Thyroid gland (tissue), 4 donors: ENCODE measurements around the gene PKIB. TPM values are rescaled to one million over a fixed set of nuclear protein-coding genes. Genes with fewer than 3 reads are reported as not detected.
"Not testable (repeated sequence)": the region's sequence is repeated elsewhere in the genome, so short reads cannot be mapped to it uniquely, and the experiment has no call there.

Experiments used
- DNase-seq, 2 donors: peaks; one replicate each; pipeline ENCODE4 v3.0.0-alpha.2; 2019
- H3K27ac ChIP-seq, 3 donors: fragments of 200-600 bp; sonication (generic); 1 replicate in 2 of 3; 2 replicates in 1 of 3; pipeline ENCODE4 v1.5.1; 2016 to 2019; ENCODE audit warnings: mild to moderate bottlenecking in 1 of 3, moderate library complexity in 1 of 3
- H3K27me3 ChIP-seq: fragments of 200-600 bp; sonication (generic); one replicate; pipeline ENCODE4 v1.5.1; 2019
- H3K36me3 ChIP-seq, 2 donors: fragments of 200-600 bp; sonication (generic); one replicate each; pipeline ENCODE4 v1.5.1; 2016 to 2019
- H3K4me1 ChIP-seq, 2 donors: fragments of 200-600 bp; sonication (generic); one replicate each; pipeline ENCODE4 v1.5.1; 2017 to 2019
- H3K4me3 ChIP-seq, 3 donors: fragments of 200-600 bp; sonication (generic); replicated peaks in 1 of 3; 1 replicate in 2 of 3; 2 replicates in 1 of 3; pipeline ENCODE4 v1.5.1; 2016; ENCODE audit warnings: mild to moderate bottlenecking in 1 of 3
- H3K9me3 ChIP-seq: fragments of 200-600 bp; sonication (generic); one replicate; pipeline ENCODE4 v1.5.1; 2017
- POLR2A ChIP-seq, 2 donors: fragments of 450-650 bp; IDR thresholded peaks; one replicate each; pipeline ENCODE4 v1.6.1; 2017; ENCODE audit warnings: antibody characterized with exemption in 2 of 2, mild to moderate bottlenecking in 2 of 2, moderate library complexity in 1 of 2
- WGBS, 2 donors: methylation state at CpG; one replicate each; pipeline ENCODE4 v1.1.5; 2017; 5-methylcytosine and 5-hydroxymethylcytosine counted together
- intact Hi-C: fragments of 100-400 bp; cut with DNase I; formaldehyde crosslinking; loops from one replicate; pipeline ENCODE4 v1.15.1; 2023
- total RNA-seq, 4 donors: library from RNA; depleted of rRNA; stranded (reverse); fragments of >200 nt; gene quantifications; one replicate each; pipeline ENCODE4 v1.2.3, GENCODE V29; 2016
- TF ChIP-seq, protein P1 (sequence below), 6 experiments: fragments of 200-600 bp in 3 of 6; fragments of 450-650 bp in 3 of 6; sonication (generic) in 3 of 6; IDR thresholded peaks; one replicate each; pipeline ENCODE4 v1.5.1; 2016 to 2019; ENCODE audit warnings: antibody characterized with exemption in 6 of 6, mild to moderate bottlenecking in 2 of 6, inconsistent platforms in 1 of 6, moderate library complexity in 1 of 6

Gene PKIB
- total RNA-seq, 4 donors from 2014 or later, result 0.83 to 3.0 (median 1.5) TPM

DNA sequence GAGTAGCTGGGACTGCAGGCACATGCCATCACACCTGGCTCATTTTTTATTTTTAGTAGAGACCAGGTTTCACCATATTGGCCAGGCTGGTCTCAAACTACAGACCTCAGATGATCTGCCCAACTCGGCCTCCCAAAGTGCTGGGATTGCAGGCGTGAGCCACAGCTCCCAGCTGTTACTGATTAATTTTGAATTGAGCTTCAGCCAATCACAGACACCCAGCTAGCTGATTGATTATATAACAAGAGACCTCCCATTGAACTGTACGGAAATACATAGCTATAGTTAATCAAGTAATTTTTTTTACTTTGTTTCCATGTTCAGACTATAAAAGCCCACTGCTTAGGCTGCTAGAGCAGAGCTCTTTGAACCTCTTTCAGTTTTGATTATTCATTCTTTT lies 31.6 kb downstream of the PKIB start:
- no peaks in the 10 kb centered on the region for H3K9me3 ChIP-seq
- no peaks in the 10 kb centered on the region for H3K36me3 ChIP-seq
- intact Hi-C loops, result no loop called here
- TF ChIP-seq, protein P1, sequence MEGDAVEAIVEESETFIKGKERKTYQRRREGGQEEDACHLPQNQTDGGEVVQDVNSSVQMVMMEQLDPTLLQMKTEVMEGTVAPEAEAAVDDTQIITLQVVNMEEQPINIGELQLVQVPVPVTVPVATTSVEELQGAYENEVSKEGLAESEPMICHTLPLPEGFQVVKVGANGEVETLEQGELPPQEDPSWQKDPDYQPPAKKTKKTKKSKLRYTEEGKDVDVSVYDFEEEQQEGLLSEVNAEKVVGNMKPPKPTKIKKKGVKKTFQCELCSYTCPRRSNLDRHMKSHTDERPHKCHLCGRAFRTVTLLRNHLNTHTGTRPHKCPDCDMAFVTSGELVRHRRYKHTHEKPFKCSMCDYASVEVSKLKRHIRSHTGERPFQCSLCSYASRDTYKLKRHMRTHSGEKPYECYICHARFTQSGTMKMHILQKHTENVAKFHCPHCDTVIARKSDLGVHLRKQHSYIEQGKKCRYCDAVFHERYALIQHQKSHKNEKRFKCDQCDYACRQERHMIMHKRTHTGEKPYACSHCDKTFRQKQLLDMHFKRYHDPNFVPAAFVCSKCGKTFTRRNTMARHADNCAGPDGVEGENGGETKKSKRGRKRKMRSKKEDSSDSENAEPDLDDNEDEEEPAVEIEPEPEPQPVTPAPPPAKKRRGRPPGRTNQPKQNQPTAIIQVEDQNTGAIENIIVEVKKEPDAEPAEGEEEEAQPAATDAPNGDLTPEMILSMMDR (IDR thresholded peaks at IDR 0.05), result no peak
- TF ChIP-seq POLR2A (IDR thresholded peaks at IDR 0.05), result no peak
- H3K4me1 ChIP-seq, result no peaks in the 10 kb centered on the region
- H3K4me3 ChIP-seq, result no peak overlapping the region
- H3K27me3 ChIP-seq, result no peaks in the 10 kb centered on the region
- H3K27ac ChIP-seq, result no peak overlapping the region
- WGBS, 2 donors, result 85 to 90% methylated on average over 3 of the region's 3 CpGs
- DNase-seq, result no peak

DNA sequence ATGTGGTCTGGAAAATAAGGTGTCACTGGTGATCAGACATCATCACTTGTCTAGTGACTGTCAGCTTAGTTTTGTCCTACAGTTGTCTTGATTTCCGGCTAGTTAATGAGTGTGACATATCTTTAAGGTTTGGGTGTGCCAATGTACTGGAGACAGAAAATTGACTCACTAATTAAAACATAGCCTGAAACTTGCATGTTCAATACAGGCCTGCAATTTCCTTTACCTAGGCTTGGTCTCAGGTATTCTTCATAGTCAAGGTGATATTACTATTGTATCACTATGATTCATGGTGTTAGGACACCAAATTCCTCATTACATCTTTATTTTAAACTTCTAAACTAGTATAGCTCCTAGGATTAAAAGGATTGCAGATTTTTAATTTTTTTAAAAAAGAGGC lies 32.4 kb downstream of the PKIB start:
- H3K27me3 ChIP-seq, intact Hi-C loops, H3K36me3 ChIP-seq, DNase-seq, H3K4me1 ChIP-seq, H3K27ac ChIP-seq, H3K4me3 ChIP-seq, H3K9me3 ChIP-seq: not testable (repeated sequence)
- WGBS, 2 donors, result 92 to 96% methylated on average over 1 of the region's 1 CpG

DNA sequence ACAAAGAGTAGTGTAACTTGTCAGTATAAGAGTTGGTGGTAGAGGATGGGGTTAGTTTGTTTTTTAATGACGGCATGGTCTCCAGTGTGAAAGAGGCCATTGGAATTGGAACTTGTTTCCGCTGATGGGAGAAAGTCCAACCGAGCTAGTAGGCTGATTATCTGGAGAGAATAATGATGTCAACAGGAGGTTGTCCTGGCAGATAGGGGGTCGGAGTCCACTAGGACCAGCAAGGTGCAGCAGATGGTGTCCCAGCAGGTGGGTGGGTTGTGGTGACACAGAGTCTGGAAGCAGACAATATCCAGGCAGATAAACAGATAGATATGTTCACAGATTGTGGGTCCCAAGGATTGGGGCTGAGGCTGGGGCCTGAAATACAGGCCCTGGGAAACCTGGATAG lies 35.1 kb downstream of the PKIB start:
- no peak overlapping the region for H3K27ac ChIP-seq
- 77 to 78% methylated on average over 4 of the region's 4 CpGs for WGBS, 2 donors
- DNase-seq, result no peak
- H3K4me3 ChIP-seq, result no peak overlapping the region
- TF ChIP-seq, protein P1 (IDR thresholded peaks at IDR 0.05), result no peak
- no peak for TF ChIP-seq POLR2A (IDR thresholded peaks at IDR 0.05)
- H3K36me3 ChIP-seq, result no peaks in the 10 kb centered on the region
- no peaks in the 10 kb centered on the region for H3K9me3 ChIP-seq
- no peaks in the 10 kb centered on the region for H3K27me3 ChIP-seq
- intact Hi-C loops, result no loop called here
- H3K4me1 ChIP-seq, result no peaks in the 10 kb centered on the region

DNA sequence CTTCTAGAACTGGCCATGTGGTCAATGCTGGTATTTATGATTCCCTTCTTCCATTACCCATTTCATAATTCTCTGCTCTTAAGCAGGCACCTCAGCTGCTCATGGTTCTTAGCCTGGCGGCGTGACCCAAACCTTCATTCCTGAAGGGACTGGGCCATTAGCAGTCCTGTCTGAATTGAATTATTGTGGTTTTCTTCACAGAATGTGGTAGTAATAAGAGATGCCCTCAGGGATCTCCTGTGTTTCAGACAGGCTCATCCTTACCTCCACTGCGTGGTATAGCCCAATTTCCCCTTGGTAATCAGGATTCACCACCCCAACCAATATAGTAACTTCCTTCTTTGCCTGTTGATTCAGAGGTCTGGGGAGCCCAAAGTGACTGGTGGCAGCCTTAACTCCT lies 37.6 kb downstream of the PKIB start:
- Histone ChIP-seq H3K4me3 (no peak overlapping the region), H3K27me3 (no peaks in the 10 kb centered on the region), H3K36me3 (no peaks in the 10 kb centered on the region), H3K27ac (no peak overlapping the region), H3K9me3 (no peaks in the 10 kb centered on the region), H3K4me1 (no peaks in the 10 kb centered on the region)
- no peak for DNase-seq
- TF ChIP-seq POLR2A (IDR thresholded peaks at IDR 0.05), result no peak
- TF ChIP-seq, protein P1 (IDR thresholded peaks at IDR 0.05), result no peak
- 61 to 77% methylated on average over 3 of the region's 3 CpGs for WGBS, 2 donors
- intact Hi-C loops, result no loop called here

DNA sequence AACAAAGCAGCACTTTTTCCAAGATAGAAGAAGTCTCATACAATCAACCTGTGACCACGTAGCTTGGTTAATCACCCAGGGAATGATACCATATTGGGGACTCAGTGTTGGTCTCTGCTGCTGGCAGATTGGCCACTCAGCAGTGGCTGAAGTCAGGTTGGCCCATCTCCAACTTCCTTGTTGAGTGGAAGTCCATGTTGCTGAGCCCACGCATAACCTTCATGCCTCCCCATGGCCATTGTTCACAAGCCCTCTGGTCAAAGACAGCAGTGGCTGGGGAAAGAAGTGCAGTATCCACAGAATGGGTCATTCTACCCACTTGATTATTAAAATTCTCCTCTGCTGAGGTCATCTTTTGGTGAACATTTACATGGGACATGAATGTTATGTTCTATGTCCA lies 38.5 kb downstream of the PKIB start:
- Histone ChIP-seq H3K9me3 (no peaks in the 10 kb centered on the region), H3K27me3 (no peaks in the 10 kb centered on the region), H3K27ac (no peak overlapping the region), H3K36me3 (no peaks in the 10 kb centered on the region), H3K4me3 (no peak overlapping the region), H3K4me1 (no peaks in the 10 kb centered on the region)
- DNase-seq, result no peak
- intact Hi-C loops, result no loop called here
- WGBS, 2 donors, result 81 to 85% methylated on average over 2 of the region's 2 CpGs
- no peak for TF ChIP-seq POLR2A (IDR thresholded peaks at IDR 0.05)
- TF ChIP-seq, protein P1 (IDR thresholded peaks at IDR 0.05), result no peak

DNA sequence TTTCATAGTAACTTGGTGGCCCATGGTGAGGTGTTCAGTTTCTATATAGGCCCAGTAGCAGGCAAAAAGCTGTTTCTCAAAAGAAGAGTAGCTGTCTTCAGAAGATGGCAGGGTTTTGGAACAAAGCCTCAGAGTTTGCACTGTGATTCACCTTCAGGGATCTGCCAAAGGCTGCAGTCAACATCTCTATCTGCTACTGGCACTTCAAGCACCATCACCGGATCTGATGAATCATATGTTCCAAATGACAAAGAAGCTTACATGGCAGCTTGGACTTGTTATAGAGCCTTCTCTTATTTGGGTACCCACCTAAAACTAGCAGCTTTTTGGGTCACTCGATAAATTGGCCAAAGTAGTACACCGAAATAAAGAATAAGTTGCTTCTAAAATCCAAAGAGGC lies 39.5 kb downstream of the PKIB start:
- WGBS, 2 donors, result 94 to 95% methylated on average over 3 of the region's 3 CpGs
- no peak for DNase-seq
- no peak overlapping the region for H3K4me3 ChIP-seq
- no peaks in the 10 kb centered on the region for H3K36me3 ChIP-seq
- H3K27ac ChIP-seq, result no peak overlapping the region
- TF ChIP-seq POLR2A (IDR thresholded peaks at IDR 0.05), result no peak
- TF ChIP-seq, protein P1 (IDR thresholded peaks at IDR 0.05), result no peak
- no peaks in the 10 kb centered on the region for H3K4me1 ChIP-seq
- no peaks in the 10 kb centered on the region for H3K27me3 ChIP-seq
- H3K9me3 ChIP-seq, result no peaks in the 10 kb centered on the region
- intact Hi-C loops, result no loop called here
